Thyroid gland (tissue), 4 donors: ENCODE measurements around the gene KASH5.

Source experiments
- CTCF ChIP-seq, 6 experiments: fragments of 200-600 bp in 3 of 6; fragments of 450-650 bp in 3 of 6; sonication (generic) in 3 of 6; IDR thresholded peaks; one replicate each; pipeline ENCODE4 v1.5.1; 2016 to 2019; ENCODE audit warnings: antibody characterized with exemption in 6 of 6, mild to moderate bottlenecking in 2 of 6, inconsistent platforms in 1 of 6, moderate library complexity in 1 of 6
- POLR2A ChIP-seq, 2 donors: fragments of 450-650 bp; IDR thresholded peaks; one replicate each; pipeline ENCODE4 v1.6.1; 2017; ENCODE audit warnings: antibody characterized with exemption in 2 of 2, mild to moderate bottlenecking in 2 of 2, moderate library complexity in 1 of 2

DNA sequence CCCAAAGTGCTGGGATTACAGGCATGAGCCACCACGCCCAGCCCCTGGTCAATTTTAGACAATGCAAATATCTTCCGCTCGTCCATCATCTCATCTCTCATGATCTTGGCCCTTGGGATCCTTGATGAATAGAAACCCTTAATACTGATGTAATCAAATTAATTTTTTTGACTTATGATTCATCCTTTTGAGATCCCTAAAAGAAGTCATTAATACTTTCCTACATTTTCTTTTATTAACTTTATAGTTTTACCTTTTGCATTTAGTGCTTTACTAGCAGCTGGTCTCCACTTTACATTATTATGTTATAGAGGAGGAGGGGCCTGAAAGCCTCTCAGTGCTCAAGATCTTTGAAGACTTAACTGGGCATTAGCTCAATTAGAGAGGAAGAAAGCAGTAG, 7.7 kb upstream of the KASH5 start:
- no peak for TF ChIP-seq POLR2A (IDR thresholded peaks at IDR 0.05)
- no peak for TF ChIP-seq CTCF (IDR thresholded peaks at IDR 0.05)
